T-helper 1 cell treated with Interleukin-12 subunit alpha and Interleukin-12 subunit beta and Interleukin-4 antibody, amounts not matched to agents 30 μg/mL and 1 μg/mL, for 36 hours (primary cell): ENCODE results near the gene PLIN5.
A peak's percentile ranks its signal among the peaks of the same experiment; 100 is the strongest.
"Not testable (repeated sequence)": the region's sequence is repeated elsewhere in the genome, so short reads cannot be mapped to it uniquely, and the experiment has no call there.

ENCODE experiments used
- H3K27ac Mint-ChIP-seq: one replicate; pipeline ENCODE4 v1.8.0; 2021; ENCODE audit warnings: mild to moderate bottlenecking, mixed read lengths
- H3K27me3 Mint-ChIP-seq: one replicate; pipeline ENCODE4 v1.8.0; 2021; ENCODE audit warnings: low read depth, mixed read lengths
- H3K36me3 Mint-ChIP-seq: one replicate; pipeline ENCODE4 v1.8.0; 2021; ENCODE audit warnings: low read depth, mixed read lengths
- H3K4me1 Mint-ChIP-seq: one replicate; pipeline ENCODE4 v1.8.0; 2021; ENCODE audit warnings: low read depth, mixed read lengths
- H3K4me3 Mint-ChIP-seq: one replicate; pipeline ENCODE4 v1.8.0; 2021; ENCODE audit warnings: mild to moderate bottlenecking, moderate library complexity, mixed read lengths
- H3K9me3 Mint-ChIP-seq: one replicate; pipeline ENCODE4 v1.8.0; 2021; ENCODE audit warnings: mixed read lengths

Gene PLIN5

DNA sequence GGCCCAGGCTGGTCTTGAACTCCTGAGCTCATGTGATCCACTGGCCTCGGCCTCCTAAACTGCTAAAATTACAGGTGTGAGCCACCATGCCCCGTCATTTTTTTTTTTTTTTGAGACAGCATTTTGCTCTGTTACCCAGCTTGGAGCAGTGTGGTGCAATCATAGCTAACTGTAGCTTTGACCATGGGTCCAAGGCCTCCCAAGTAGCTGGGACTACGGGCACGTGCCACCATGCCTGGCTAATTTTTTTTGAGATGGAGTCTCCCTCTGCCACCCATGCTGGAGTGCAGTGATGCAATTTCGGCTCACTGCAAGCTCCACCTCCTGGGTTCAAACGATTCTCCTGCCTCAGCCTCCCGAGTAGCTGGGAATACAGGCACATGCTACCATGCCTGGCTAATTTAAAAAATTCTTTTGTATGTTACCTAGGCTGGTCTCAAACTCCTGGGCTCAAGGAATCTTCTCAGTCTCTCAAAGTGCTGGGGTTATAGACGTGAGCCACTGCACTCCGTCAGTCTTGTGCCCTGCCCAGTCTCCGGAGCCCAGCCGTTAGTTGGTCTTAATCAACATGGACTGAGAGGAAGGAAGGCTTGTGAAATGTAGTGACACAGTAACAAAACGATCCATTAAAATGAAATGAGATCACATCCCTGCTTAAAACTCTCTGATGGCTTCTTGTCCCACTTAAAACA lies 6.2 kb upstream of the PLIN5 start:
- no peak overlapping the region for H3K4me3 Mint-ChIP-seq
- no peak overlapping the region for H3K27ac Mint-ChIP-seq
- H3K27me3 Mint-ChIP-seq: no peaks in the 10 kb centered on the region

DNA sequence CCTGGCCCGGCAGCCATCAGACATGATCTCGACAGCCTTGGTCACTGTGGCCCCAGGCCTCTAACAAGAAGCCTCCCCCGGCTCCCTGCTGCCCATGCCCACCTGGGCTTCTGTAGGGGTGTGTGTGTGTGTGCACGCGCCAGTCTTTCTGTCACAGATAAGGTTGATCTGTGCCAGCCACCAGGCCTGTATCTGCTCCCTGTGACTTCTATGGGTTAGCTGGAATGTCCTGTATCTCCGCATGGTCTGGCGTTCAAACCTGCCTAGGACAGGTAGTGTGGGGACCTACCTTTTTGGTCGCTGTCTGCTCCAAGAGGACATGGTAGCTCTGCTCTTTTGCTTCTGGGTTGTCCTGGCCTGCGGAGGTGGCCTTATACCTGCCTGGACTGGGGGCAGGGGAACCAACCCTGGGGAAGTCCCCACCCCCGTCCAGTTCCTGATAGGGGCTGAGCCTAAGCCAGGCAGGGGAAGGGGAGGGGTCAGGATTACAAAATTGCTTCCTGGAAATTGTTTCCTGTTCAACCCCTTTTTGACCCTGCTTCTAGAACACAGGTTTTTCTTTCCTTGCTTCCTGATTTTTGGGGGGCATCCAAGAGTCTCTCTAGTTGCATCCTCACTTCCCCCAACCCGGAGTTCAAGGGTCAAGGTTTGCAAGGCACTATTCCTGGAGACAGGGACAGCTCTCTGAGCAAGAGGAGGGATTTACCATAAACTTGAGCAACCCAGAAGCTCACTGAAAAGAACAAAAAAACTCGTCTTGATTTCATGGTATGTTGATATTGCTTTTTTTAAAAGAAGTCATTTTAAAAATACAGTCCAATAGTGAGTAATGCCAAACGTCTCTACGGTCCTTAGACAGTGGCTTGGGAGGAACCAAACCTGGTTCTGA lies 4.9 kb upstream of the PLIN5 start, which contains the start of gene LRG1:
TSS of gene LRG1 (minus strand) at position 344 of the 889 bp plus-strand sequence. CDS start at position 321, 23 bp downstream.
- no peaks in the 10 kb centered on the region for H3K9me3 Mint-ChIP-seq
- peak within 1 kb of the TSS; percentile 50 for H3K4me3 Mint-ChIP-seq
- peaks cover 6% of the 10 kb centered on the region for H3K4me1 Mint-ChIP-seq
- H3K36me3 Mint-ChIP-seq: no peaks in the 10 kb centered on the region
- H3K27me3 Mint-ChIP-seq: peaks cover 4% of the 10 kb centered on the region
- H3K27ac Mint-ChIP-seq: peak within 1 kb of the TSS; percentile 27

More for the DNA sequence above, 6.2 kb upstream of the PLIN5 start:
- Mint-ChIP-seq H3K9me3 (no peaks in the 10 kb centered on the region), H3K36me3 (no peaks in the 10 kb centered on the region), H3K4me1 (peaks cover 6% of the 10 kb centered on the region)

DNA sequence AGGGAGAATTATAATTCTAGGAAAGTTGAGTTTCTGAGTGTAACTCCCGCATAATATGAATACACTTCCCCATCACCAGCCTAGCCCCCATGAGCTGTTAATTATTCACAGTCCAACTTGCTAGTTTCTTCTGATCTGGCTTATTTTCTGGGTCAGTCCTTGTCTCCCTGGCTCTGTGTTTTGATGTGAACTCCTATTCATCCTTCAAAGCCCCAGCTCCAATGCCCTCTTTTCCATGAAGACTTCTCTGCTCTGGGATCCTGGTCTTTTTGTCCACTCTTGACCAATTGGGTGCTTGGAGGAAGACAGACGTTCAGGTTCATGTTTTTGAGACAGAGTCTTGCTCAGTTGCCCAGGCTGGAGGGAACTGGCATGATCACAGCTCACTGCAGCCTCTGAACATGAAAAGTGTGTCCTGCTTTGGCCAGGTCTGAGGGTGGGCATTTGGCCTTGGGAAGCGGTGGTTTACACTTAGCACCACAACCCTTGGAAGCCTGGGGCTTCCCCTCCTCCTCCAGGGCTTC lies 4.2 kb upstream of the PLIN5 start:
- Mint-ChIP-seq H3K4me3 (no peak overlapping the region), H3K4me1 (peaks cover 6% of the 10 kb centered on the region)

DNA sequence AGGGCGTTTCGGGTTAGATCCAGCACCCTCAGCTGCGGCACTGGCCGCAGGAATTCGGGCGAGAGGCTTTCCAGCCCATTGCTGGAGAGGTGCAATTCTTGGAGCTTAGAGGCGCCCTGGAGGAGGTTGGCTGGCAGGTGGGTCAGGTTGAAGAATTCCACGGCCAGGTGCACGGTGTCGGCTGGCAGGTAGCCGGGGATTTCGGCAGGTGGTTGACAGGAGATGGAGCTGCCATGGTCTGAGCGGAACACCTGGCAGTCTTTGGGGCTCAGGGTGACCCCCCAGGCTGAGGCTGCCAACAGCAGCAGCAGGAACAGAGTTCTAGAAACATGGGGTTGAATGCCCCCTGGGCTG lies 3.6 kb upstream of the PLIN5 start:
- peaks cover 9% of the 10 kb centered on the region for H3K27me3 Mint-ChIP-seq
- no peak overlapping the region for H3K4me3 Mint-ChIP-seq
- H3K4me1 Mint-ChIP-seq: peaks cover 6% of the 10 kb centered on the region
- no peak overlapping the region for H3K27ac Mint-ChIP-seq
- H3K9me3 Mint-ChIP-seq: no peaks in the 10 kb centered on the region
- H3K36me3 Mint-ChIP-seq: no peaks in the 10 kb centered on the region

More for the DNA sequence above, 4.2 kb upstream of the PLIN5 start:
- no peaks in the 10 kb centered on the region for H3K9me3 Mint-ChIP-seq
- H3K27me3 Mint-ChIP-seq: peaks cover 9% of the 10 kb centered on the region
- H3K36me3 Mint-ChIP-seq: no peaks in the 10 kb centered on the region
- H3K27ac Mint-ChIP-seq: no peak overlapping the region

DNA sequence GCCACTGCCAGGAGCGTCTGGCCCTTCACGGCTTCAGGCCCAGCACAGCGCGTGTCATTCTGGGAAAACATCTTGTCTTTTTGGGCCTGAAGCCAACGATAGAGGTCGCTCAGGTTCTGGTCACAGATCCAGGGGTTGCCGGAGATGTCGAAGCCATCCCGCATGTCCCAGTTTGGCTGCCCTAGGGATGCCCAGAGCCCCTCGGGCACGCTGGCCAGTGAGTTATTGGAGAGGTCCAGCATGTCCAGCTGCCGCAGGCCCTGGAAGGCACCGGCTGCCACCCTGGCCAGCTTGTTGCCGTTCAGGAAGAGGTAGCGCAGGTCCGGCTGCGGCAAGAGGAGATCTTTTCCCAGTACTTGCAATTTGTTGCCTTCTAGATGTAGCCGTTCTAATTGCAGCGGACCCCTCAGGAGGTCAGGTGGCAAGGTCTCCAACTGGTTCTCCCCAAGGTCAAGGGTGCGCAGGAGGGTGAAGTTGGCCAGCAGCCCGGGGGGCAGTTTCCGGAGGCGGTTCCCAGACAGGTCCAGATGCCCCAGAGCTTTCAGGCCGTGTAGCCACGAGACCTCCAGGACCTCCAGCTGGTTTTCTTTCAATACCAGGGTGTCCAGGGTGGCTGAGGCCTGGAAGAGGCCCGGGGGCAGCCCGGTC lies 3.1 kb upstream of the PLIN5 start:
- Mint-ChIP-seq H3K36me3 (no peaks in the 10 kb centered on the region), H3K4me1 (peaks cover 6% of the 10 kb centered on the region), H3K27me3 (peaks cover 9% of the 10 kb centered on the region), H3K9me3 (no peaks in the 10 kb centered on the region), H3K4me3 (no peak overlapping the region), H3K27ac (no peak overlapping the region)

DNA sequence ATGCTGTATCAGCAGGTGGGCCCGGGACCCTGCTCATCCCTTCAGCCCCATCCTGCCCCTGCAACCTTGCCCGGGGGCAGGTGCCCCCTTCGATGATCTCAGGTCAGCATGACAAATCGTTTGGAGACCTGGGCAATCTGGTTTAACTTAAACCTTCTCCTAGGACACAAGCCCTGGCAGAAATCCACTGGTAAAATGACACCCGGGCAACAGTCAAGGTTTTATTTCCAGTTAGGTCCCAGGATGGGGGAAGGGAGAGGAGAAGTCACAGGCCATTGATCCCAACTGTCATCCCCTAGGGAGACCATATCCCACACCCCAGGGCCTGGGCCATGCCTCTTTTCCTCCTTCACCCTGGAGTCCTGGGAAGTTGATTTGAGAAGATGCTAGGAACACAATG lies 1.8 kb upstream of the PLIN5 start:
- Mint-ChIP-seq H3K36me3 (no peaks in the 10 kb centered on the region), H3K4me1 (peaks cover 6% of the 10 kb centered on the region), H3K27ac (no peak overlapping the region), H3K27me3 (peaks cover 9% of the 10 kb centered on the region), H3K4me3 (no peak overlapping the region), H3K9me3 (no peaks in the 10 kb centered on the region)

DNA sequence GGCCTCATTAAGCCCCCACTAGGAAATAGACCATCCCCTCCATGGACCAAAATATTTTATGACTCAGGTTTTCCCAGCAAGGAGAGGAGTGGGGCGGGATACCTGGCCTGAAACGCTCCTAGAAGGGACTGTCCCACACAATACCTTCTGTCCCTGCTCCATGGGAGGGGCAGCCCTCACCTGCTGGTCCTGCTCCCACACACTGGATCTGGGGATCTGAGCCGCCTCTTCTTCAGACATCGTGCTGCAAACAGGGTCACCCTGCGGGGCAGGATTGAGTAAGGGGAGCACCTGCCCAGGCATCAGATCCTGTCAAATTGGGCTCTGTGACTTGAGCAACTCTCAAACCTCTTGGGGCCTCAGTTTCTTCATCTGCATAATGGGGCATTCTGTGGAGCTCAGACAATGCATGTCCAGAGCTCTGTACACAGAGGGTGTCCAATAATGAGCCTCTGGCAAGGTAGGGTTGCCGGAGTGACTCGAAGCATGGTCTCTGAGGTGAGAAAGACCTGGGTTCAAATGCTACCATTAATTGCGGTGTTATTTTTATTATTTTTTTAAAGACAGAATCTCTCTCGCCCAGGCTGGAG lies 1.1 kb downstream of the PLIN5 start:
- no peak overlapping the region for H3K4me3 Mint-ChIP-seq
- no peaks in the 10 kb centered on the region for H3K36me3 Mint-ChIP-seq
- H3K27me3 Mint-ChIP-seq: peaks cover 16% of the 10 kb centered on the region
- H3K9me3 Mint-ChIP-seq: no peaks in the 10 kb centered on the region
- H3K27ac Mint-ChIP-seq: no peak overlapping the region
- H3K4me1 Mint-ChIP-seq: no peaks in the 10 kb centered on the region

DNA sequence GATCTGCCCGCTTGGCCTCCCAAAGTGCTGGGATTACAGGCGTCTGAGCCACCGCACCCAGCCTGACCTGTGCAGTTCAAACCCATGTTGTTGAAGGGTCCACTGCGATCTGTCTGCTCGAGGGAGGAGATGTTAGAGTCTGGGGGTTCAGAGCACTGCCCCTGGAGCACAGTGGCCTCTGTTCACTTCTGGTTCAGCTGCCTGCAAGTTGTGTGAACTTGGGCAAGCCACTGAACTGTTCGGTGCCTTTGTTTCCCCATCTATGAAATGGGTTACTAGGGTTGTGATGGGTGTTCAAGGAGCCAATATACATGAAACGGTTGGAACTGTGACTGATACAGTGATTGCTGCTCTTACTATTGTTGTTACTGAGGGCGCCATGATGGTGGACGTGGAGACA lies 1.7 kb downstream of the PLIN5 start:
- Mint-ChIP-seq H3K4me3 (no peak overlapping the region), H3K27ac (no peak overlapping the region), H3K27me3 (peaks cover 16% of the 10 kb centered on the region), H3K36me3 (no peaks in the 10 kb centered on the region), H3K9me3 (no peaks in the 10 kb centered on the region), H3K4me1 (no peaks in the 10 kb centered on the region)

DNA sequence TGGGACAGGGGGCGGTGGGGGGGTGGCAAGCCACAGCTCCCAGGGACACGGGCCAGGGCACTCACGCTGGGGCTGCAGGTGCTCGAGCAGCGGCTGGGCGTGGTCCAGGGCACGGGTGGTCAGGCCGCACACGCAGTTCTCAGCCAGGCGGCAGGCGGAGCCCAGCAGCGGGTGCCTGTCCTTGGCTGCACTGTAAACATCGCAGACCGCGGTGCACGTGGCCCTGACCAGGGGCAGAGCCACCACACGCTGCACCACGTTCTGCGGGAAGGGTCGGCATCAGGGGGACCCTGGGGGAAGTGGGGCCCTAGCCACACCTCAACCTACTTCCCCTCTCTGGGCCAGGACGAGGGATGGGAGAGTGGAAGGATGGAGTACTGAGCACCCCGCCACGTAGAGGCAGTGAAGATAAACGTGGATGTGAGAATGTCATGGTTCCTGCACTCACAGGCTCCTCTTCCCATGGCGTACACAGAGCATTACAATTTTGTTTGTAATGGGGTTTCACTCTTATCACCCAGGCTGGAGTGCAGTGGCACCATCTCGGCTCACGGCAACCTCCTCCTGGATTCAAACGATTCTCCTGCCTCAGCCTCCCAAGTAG lies 3.4 kb downstream of the PLIN5 start:
- Mint-ChIP-seq H3K9me3 (no peaks in the 10 kb centered on the region), H3K36me3 (no peaks in the 10 kb centered on the region), H3K27me3 (peaks cover 16% of the 10 kb centered on the region), H3K4me3 (no peak overlapping the region), H3K4me1 (no peaks in the 10 kb centered on the region), H3K27ac (no peak overlapping the region)

DNA sequence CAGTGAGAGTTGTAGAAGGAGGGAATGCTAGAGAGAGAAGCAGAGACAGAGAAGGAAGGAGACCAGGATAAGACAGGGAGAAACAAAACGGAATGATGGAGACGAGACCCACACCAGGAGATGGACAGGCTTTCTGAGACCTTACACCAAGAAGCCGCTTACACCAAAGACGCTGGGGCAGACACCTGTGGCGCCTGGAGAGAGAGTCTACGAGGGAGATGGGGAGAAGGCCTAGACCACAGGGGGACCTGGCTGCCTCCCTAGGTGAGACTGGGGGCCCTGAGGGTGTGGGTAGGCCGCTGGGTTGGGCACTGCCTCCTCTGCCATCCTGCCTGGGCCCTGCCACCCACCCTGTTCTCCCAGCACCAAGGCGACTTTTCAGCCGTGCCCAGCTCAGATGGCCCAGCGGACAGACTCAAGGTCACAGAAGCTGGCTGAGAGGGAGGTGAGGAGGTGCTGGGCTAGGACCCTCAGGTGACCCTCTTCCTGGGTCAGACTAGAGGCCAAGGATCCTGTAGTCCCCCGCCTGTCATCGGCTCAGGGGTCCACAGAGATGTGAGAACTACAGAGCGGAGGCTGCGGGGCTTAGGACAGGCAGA lies 5.0 kb downstream of the PLIN5 start:
- H3K9me3 Mint-ChIP-seq: no peaks in the 10 kb centered on the region
- peaks cover 12% of the 10 kb centered on the region for H3K27me3 Mint-ChIP-seq
- no peak overlapping the region for H3K27ac Mint-ChIP-seq
- no peaks in the 10 kb centered on the region for H3K36me3 Mint-ChIP-seq
- H3K4me1 Mint-ChIP-seq: no peaks in the 10 kb centered on the region
- no peak overlapping the region for H3K4me3 Mint-ChIP-seq

DNA sequence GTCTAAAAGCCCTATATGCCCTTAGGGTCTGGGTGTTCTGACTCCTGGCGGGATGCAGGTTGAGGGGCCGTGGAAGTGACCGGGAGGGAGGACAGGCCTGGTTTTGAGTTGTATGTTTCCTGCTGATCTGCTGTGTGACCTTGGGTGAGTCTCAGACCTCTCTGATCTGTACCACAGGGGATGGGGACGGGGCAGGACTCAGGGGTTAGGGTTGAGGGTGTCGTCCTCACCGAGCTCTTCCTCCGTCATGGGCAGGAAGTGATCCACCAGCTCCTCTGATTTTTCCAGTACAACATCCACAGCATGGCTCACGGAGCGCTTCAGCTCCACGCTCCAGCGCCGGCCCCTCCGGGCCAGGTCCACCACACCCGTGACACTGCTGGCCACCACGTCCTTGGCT lies 6.2 kb downstream of the PLIN5 start:
- no peak overlapping the region for H3K4me3 Mint-ChIP-seq
- no peaks in the 10 kb centered on the region for H3K4me1 Mint-ChIP-seq

DNA sequence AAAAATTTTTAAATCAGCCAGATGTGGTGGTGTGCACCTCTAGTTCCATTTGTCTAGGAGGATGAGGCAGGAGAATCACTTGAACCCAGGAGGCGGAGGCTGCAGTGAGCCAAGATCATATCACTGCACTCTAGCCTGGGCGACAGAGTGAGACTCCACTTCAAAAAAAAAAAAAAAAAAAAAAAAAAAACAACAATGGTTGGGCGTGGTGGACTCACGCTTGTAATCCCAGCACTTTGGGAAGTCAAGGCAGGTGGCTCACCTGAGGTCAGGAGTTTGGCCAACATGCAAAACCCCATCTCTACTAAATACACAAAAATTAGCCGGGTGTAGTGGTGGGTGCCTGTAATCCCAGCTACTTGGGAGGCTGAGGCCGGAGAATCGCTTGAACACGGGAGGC lies 7.6 kb downstream of the PLIN5 start:
- not testable (repeated sequence) for H3K36me3 Mint-ChIP-seq, H3K4me1 Mint-ChIP-seq, H3K27ac Mint-ChIP-seq, H3K9me3 Mint-ChIP-seq, H3K4me3 Mint-ChIP-seq, H3K27me3 Mint-ChIP-seq

More for the DNA sequence above, 6.2 kb downstream of the PLIN5 start:
- Mint-ChIP-seq H3K36me3 (no peaks in the 10 kb centered on the region), H3K27me3 (peaks cover 7% of the 10 kb centered on the region), H3K27ac (no peak overlapping the region), H3K9me3 (no peaks in the 10 kb centered on the region)

DNA sequence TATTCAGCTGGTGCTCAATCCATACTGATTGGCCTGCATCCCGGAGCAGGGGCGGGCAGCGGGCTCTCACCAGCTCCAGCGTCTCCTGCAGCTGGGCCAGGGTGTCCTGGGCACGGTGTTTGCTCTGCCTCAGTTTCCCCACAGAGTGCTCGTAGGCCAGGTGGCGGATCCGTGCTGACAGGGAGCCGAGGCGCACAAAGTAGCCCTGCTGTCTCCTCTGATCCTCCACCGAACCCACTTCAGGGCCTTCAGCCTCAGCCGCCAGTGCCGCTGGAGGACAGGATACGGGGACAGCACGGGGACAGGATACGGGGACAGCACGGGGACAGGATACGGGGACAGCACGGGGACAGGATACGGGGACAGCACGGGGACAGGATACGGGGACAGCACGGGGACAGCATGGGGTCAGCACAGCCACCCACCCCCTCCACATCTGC lies 9.4 kb downstream of the PLIN5 start:
- Mint-ChIP-seq H3K27me3 (peaks cover 4% of the 10 kb centered on the region), H3K4me1 (no peaks in the 10 kb centered on the region), H3K4me3 (no peak overlapping the region), H3K27ac (no peak overlapping the region), H3K9me3 (no peaks in the 10 kb centered on the region), H3K36me3 (no peaks in the 10 kb centered on the region)
